Bronchial epithelial cell (primary cell): ENCODE data around the gene TBL1X. TPM values are rescaled to one million over a fixed set of nuclear protein-coding genes. Genes with fewer than 3 reads are reported as not detected.
A peak's percentile ranks its signal among the peaks of the same experiment; 100 is the strongest.

ENCODE experiments used
- DNase-seq: peaks from one replicate; pipeline ENCODE4 v3.0.0-alpha.2; 2010; ENCODE audit warnings: low read depth
- FAIRE-seq: peaks from 2 replicates; lab custom pipeline; 2011; peaks lifted over from hg19 to GRCh38; lab: Jason Lieb, UNC
- H3K27me3 ChIP-seq: 2 replicates; pipeline ENCODE4 v1.5.1; 2011; ENCODE audit warnings: low read length; ENCODE audit not compliant: control insufficient read depth, insufficient read depth
- H3K36me3 ChIP-seq: 2 replicates; pipeline ENCODE4 v1.5.1; 2011; ENCODE audit warnings: low read length; ENCODE audit not compliant: control insufficient read depth, insufficient read depth
- H3K4me3 ChIP-seq: 2 replicates; pipeline ENCODE4 v1.5.1; 2011; ENCODE audit warnings: mild to moderate bottlenecking, low read depth, low read length, control low read depth
- total RNA-seq: library from RNA; depleted of rRNA; stranded (reverse); fragments of >200 nt; gene quantifications from 2 replicates; pipeline ENCODE4 v1.2.1, GENCODE V29; 2014
- TF ChIP-seq, protein P1 (sequence below): IDR thresholded peaks from 2 replicates; pipeline ENCODE4 v1.5.1; 2011; ENCODE audit warnings: mild to moderate bottlenecking, moderate library complexity, low read length, control low read depth, inconsistent platforms; ENCODE audit not compliant: insufficient read depth, severe bottlenecking

Gene TBL1X
- total RNA-seq, 1 donor from 2014 or later: 14.2 TPM

GRCh38 chrX:9605484-9605883 is 140.6 kb downstream of the TBL1X start:
- FAIRE-seq (no peak), DNase-seq (no peak)
- TF ChIP-seq, protein P1, sequence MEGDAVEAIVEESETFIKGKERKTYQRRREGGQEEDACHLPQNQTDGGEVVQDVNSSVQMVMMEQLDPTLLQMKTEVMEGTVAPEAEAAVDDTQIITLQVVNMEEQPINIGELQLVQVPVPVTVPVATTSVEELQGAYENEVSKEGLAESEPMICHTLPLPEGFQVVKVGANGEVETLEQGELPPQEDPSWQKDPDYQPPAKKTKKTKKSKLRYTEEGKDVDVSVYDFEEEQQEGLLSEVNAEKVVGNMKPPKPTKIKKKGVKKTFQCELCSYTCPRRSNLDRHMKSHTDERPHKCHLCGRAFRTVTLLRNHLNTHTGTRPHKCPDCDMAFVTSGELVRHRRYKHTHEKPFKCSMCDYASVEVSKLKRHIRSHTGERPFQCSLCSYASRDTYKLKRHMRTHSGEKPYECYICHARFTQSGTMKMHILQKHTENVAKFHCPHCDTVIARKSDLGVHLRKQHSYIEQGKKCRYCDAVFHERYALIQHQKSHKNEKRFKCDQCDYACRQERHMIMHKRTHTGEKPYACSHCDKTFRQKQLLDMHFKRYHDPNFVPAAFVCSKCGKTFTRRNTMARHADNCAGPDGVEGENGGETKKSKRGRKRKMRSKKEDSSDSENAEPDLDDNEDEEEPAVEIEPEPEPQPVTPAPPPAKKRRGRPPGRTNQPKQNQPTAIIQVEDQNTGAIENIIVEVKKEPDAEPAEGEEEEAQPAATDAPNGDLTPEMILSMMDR: no peak
- H3K4me3 ChIP-seq: no peak overlapping the region
- no peaks in the 10 kb centered on the region for H3K36me3 ChIP-seq
- H3K27me3 ChIP-seq: no peaks in the 10 kb centered on the region

DNA sequence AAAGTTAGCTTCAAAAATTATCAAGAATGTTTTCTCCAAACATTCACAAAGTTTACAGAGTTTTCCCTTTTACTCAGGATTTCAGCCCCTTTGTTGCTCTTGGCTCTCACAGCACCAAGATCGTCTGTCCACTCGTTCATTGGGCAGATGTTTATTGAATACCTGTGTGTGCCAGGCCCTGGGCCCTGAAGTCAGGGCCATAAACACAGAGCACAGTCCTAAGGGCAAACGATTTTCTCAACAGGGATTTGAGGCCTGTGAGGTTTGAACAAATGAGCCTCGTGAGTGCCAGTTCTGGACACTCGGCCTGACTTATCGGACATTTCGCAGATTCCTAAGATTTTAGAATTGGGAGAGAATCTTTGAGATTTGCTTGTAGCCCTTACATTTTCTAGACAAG is 142.1 kb downstream of the TBL1X start:
- Histone ChIP-seq H3K4me3 (no peak overlapping the region), H3K27me3 (no peaks in the 10 kb centered on the region), H3K36me3 (no peaks in the 10 kb centered on the region)
- DNase-seq (no peak), FAIRE-seq (no peak)
- TF ChIP-seq, protein P1: no peak

DNA sequence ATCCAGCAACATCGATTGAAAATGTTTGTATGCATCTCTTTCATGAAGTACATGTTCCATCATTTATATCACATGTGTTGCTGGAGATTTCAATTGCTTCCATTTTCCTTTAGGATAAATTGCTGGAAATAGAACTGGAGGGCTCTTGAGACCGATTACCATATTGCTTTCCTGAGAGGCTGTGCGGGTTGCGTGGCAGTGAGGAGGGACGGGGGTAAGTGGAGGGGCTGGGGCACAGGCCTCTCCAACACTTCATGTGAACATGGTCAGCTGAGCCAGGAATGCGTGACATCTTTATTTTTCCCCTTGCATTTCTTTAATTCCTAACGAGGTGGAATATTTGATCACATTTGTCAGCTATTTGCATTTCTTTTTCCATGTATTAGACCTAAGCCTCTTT is 144.6 kb downstream of the TBL1X start:
- H3K36me3 ChIP-seq: no peaks in the 10 kb centered on the region
- no peak overlapping the region for H3K4me3 ChIP-seq
- H3K27me3 ChIP-seq: no peaks in the 10 kb centered on the region
- DNase-seq (no peak), FAIRE-seq (no peak)
- TF ChIP-seq, protein P1: no peak

- no peaks in the 10 kb centered on the region for H3K36me3 ChIP-seq
- FAIRE-seq (no peak), DNase-seq (no peak)
- TF ChIP-seq, protein P1: no peak
- H3K27me3 ChIP-seq: no peaks in the 10 kb centered on the region
- H3K4me3 ChIP-seq: no peak overlapping the region
Observed at GRCh38 chrX:9609987-9610386, 145.1 kb downstream of the TBL1X start.

GRCh38 chrX:9610771-9611392 is 146.0 kb downstream of the TBL1X start:
- Histone ChIP-seq H3K4me3 (no peak overlapping the region), H3K27me3 (no peaks in the 10 kb centered on the region), H3K36me3 (no peaks in the 10 kb centered on the region)
- TF ChIP-seq, protein P1: no peak
- DNase-seq (peak; percentile 32), FAIRE-seq (no peak)
